ENCODE data around the gene TPX2.

TPX2 gene

DNA sequence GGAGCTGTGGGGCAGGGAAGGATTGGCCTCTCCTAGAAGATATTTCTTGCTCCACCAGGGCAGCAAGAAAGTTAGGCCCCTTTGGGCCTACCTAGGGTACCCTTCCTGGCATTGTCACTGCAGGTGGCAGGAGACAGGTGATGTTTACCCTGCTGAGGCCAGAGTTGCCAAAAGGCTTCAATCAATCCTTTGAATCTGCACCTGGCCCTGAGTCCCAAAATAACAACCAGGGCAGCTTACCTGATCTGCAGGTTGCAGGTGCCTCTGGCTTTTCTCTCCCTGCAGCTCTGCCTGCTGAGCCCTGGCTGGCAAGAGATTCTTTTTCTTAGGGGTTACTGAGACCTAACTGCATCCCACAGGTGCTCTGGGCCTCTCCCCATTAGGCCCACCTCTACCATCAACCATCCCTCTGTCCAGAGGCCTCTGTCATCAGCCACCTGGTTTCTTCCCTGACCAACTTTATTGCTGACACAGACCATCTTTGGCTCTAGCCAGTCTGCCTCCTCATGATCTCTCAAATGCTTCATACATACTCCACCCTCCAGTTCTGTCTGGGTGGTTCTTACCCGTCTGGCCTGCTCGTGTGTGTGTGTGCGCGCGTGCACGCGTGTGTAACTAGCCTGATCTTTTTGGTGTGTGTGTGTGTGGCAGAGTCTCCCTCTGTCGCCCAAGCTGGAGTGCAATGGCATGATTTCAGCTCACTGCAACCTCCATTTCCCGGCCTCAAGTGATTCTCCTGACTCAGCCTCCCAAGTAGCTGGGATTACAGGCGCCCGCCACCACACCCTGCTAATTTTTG is 30.2 kb upstream of the TPX2 start:
- TF ChIP-seq, protein P1, sequence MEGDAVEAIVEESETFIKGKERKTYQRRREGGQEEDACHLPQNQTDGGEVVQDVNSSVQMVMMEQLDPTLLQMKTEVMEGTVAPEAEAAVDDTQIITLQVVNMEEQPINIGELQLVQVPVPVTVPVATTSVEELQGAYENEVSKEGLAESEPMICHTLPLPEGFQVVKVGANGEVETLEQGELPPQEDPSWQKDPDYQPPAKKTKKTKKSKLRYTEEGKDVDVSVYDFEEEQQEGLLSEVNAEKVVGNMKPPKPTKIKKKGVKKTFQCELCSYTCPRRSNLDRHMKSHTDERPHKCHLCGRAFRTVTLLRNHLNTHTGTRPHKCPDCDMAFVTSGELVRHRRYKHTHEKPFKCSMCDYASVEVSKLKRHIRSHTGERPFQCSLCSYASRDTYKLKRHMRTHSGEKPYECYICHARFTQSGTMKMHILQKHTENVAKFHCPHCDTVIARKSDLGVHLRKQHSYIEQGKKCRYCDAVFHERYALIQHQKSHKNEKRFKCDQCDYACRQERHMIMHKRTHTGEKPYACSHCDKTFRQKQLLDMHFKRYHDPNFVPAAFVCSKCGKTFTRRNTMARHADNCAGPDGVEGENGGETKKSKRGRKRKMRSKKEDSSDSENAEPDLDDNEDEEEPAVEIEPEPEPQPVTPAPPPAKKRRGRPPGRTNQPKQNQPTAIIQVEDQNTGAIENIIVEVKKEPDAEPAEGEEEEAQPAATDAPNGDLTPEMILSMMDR (conservative IDR thresholded peaks at IDR 0.05; ENCODE audit: low read depth, low read length) = no peak
- no peak overlapping the region for H3K4me3 ChIP-seq (ENCODE audit: low read length)
- no peak for DNase-seq (ENCODE audit: low read depth)

DNA sequence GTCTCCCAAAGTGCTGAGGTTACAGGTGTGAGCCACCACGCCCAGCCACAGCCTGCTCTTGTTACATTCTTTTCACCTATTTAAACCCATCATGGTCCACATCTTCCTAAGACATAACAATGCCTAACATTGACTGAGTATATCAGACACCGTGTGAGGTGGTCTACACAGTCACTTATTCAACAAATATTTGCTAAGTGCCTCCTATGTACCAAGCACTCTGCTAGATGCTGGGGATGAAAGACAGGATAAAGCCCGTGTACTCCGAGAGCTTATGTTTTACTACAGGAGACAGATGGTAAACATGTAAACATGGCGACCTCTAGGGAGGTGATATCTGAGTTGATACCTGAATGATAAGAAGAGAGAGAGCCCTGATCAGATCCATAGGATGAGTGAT is 29.2 kb upstream of the TPX2 start:
- H3K4me3 ChIP-seq (ENCODE audit: low read length) = no peak overlapping the region
- DNase-seq (ENCODE audit: low read depth) = no peak
- TF ChIP-seq, protein P1 (conservative IDR thresholded peaks at IDR 0.05; ENCODE audit: low read depth, low read length) = no peak

DNA sequence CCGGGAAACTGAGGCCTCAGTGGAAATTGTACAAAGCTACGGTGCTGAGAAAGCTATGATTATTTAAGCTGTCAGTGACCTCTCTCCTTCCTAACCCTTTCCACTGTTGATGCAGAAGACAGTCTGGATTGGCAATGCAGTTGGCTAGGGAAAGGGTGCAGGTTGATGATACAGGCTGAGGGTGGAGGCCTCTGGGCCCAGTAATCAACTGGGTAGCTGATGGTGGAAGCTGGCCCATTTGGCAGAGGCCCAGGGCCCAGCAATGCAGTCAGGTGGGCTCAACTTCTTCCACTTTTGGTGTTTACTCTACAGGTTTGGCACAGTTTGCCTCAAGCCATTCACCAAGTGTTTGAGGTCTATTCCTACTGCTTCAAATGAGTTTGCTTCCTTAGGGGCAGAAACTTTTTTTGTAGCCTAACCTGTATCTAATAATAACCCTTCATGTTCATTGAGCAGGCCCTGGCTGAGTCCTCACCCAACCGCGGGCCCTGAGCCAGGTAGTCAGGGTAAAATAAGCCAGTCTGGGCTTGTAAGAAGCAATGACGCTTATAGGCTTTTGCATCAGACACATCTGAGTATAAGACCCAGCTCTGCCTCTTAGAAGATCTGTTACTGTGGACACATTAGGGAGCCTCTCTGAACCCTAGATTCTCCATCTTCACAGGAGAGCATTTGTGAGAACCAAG is 28.5 kb upstream of the TPX2 start:
- TF ChIP-seq, protein P1 (conservative IDR thresholded peaks at IDR 0.05; ENCODE audit: low read depth, low read length) = no peak
- H3K4me3 ChIP-seq (ENCODE audit: low read length) = no peak overlapping the region
- no peak for DNase-seq (ENCODE audit: low read depth)

DNA sequence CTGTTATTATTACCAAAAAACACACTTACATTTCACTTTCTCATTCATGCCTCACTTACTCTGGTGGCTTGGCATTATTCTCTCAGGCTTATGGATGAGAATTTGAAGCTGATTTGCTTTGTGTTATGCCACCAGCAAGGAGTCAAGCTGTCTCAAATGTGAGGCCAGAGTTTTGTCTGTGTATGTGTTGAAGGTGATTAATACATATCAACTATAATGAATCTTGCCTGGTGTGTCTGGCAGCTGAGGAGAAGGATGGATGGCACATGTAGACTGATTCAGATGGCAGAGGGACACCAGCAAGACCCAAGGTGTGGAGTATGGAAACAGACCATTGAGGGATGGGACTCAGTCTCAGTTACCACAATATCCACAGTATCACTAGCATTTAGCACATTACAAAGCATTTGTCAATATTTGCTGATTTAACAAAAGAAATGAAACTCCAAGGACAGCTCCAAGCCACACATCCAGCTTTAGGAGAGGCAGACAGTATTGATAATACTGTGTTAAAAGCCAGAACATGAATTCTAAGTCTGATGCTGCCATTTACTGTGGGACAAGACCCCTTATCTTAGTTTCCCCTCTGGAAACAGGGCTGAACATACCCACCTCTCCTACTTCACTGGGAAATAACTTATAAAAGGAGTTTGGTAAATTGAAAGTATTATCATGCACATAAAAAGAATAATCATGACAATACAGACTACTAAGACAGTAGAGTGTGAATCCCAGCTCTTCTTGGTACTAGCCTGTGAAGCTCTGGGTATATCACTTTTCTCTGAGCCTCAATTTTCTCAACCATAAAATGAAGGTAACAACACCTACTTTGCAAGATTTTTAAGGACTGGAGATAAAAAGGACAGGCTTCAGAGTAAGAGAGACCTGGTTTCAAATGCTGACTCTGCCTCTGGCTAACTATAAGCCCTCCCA is 27.6 kb upstream of the TPX2 start:
- TF ChIP-seq, protein P1 (conservative IDR thresholded peaks at IDR 0.05; ENCODE audit: low read depth, low read length) = no peak
- no peak overlapping the region for H3K4me3 ChIP-seq (ENCODE audit: low read length)
- no peak for DNase-seq (ENCODE audit: low read depth)

DNA sequence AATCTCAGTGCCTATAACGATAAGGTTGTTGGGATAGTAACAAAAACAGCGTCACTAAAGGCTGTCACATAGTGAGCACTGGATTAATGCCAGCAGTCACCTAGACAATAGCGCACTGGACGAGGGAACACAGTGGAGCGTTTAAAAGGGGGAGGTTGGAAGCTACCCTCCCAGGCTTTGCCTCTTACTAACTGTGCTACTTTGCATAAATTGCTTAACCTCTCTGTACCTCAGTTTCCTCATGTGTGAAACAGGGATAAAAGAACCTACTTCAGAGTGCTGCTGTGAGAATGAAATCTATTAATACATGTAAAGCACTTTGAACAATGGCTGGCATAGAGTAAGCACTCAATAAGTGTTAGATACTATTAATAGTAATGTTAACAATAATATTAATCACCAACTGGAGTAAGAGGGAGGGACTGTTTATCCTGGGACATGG is 27.0 kb upstream of the TPX2 start:
- no peak overlapping the region for H3K4me3 ChIP-seq (ENCODE audit: low read length)
- TF ChIP-seq, protein P1 (conservative IDR thresholded peaks at IDR 0.05; ENCODE audit: low read depth, low read length) = no peak
- no peak for DNase-seq (ENCODE audit: low read depth)

DNA sequence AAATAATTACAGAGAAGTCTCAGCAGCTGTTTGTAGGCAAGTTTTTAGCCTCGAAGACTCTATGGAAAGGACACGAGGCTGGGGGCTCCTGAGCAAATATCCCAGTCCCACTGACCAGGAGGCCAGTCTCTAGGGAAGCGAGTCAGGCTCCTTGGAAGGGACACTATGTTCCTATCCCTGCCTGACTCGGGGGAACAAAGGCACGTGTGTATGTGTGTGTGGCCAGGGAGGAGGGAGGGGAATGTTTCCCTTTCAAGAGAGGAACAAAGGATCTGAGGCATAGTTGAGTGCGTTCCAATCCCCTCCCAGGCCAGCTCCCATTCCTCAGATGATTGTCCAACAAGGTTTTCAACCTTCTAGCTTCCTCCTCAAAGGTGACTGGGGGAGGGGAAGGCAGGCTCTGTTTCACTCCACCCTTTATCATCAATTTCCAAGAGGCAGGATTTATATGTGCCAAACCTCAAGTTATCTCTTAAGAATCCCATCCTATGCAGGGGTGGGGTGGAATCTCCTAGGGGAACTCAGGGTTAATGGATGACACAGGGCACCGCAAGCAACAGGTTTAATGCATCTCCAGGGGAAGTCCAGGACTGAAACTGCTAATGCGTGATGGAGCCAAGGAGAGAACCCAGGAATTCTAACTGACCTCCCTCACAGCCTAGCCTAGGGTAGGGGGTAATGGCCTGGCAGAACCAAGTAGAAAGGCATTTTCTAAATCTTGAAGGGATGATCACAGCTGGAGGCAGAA is 26.4 kb upstream of the TPX2 start:
- peak; percentile 83 for DNase-seq (ENCODE audit: low read depth)
- H3K4me3 ChIP-seq (ENCODE audit: low read length) = peak overlapping the region; percentile 6
- TF ChIP-seq, protein P1 (conservative IDR thresholded peaks at IDR 0.05; ENCODE audit: low read depth, low read length) = no peak

Data from retinal pigment epithelial cell (primary cell).